ENCODE data around the gene MTFR1L.

DNA sequence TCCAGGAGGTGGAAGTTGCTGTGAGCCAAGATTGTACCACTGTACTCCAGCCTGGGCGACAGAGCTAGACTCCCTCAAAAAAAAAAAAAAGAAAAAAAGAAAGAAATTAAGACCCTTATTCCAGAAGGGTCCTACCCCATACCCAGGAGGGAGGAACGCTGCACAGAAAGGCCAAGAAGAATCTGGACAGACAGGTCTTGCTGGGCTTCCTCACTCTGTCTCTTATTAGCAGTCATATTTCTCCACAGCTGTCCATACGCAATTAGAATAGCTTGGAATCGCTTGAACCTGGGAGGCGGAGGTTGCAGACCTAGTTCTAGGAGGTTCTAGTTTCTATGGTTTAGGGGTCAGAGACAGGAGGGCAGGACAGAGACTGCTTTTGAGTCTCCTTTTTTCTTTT is 58.9 kb downstream of the MTFR1L start:
- TF ChIP-seq, protein P1, sequence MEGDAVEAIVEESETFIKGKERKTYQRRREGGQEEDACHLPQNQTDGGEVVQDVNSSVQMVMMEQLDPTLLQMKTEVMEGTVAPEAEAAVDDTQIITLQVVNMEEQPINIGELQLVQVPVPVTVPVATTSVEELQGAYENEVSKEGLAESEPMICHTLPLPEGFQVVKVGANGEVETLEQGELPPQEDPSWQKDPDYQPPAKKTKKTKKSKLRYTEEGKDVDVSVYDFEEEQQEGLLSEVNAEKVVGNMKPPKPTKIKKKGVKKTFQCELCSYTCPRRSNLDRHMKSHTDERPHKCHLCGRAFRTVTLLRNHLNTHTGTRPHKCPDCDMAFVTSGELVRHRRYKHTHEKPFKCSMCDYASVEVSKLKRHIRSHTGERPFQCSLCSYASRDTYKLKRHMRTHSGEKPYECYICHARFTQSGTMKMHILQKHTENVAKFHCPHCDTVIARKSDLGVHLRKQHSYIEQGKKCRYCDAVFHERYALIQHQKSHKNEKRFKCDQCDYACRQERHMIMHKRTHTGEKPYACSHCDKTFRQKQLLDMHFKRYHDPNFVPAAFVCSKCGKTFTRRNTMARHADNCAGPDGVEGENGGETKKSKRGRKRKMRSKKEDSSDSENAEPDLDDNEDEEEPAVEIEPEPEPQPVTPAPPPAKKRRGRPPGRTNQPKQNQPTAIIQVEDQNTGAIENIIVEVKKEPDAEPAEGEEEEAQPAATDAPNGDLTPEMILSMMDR (IDR thresholded peaks at IDR 0.05): no peak
- no peak for TF ChIP-seq POLR2A (IDR thresholded peaks at IDR 0.05)
